GM18505 (cell line): ENCODE results near the gene SEC14L5.

Experiments
- ATAC-seq: cut with Tn5 transposase; IDR thresholded peaks from one replicate; pipeline ENCODE4 v1.9.1; 2021; ENCODE audit not compliant: unreplicated experiment
- POLR2A ChIP-seq: IDR thresholded peaks from 4 replicates; pipeline ENCODE4 v1.6.1; 2011; ENCODE audit warnings: borderline replicate concordance; ENCODE audit not compliant: insufficient read depth, insufficient read length; ENCODE audit errors: extremely low read depth

Gene SEC14L5

DNA sequence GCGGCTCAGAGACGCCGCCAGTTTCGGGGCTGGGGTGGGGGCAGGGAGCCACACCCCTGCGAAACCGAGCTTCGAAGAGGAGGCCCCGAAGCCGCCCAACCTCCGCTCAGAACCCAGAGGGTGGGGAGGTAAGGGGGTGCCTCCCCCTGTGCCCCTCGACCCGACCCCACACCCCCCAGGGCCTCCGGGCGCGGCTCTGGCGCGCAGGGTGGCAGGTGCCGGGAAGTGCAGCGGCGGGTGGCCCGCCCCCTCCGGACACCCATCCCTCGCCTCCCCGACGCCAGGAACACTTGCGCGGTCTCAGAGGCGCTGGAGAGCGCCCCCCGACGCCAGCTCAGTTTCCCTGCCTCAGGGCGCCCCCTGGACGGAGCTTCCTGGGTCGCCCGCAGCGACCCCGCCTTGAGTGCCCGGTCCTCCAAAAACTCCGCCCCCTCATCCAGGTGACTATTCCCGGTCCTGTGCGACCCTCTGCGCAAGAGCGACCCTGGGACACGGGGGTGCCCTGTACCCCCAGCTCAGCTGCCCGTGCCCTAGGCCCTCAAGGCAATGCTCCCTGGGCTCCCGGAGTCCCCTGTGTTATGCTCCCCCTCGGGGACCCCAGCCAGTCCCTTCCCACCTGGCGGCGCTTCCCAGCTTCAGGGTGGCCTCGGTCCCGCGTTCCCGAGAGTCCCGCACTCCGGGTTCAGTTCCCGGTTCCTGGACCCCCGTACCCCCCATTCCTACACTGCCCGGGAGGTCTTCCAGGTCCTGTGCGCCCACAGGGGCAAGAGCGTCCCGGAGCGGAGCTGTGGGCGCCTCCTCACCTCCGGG, 21.7 kb upstream of the SEC14L5 start:
- no peak for ATAC-seq

GRCh38 chr16:4936991-4937781, 20.9 kb upstream of the SEC14L5 start, which contains the start of gene PPL:
TSS of gene PPL (minus strand) at chr16:4937148. CDS start at chr16:4937045, 103 bp downstream.
- no peak for ATAC-seq

More for the DNA sequence above, 21.7 kb upstream of the SEC14L5 start:
- TF ChIP-seq POLR2A: no peak

DNA sequence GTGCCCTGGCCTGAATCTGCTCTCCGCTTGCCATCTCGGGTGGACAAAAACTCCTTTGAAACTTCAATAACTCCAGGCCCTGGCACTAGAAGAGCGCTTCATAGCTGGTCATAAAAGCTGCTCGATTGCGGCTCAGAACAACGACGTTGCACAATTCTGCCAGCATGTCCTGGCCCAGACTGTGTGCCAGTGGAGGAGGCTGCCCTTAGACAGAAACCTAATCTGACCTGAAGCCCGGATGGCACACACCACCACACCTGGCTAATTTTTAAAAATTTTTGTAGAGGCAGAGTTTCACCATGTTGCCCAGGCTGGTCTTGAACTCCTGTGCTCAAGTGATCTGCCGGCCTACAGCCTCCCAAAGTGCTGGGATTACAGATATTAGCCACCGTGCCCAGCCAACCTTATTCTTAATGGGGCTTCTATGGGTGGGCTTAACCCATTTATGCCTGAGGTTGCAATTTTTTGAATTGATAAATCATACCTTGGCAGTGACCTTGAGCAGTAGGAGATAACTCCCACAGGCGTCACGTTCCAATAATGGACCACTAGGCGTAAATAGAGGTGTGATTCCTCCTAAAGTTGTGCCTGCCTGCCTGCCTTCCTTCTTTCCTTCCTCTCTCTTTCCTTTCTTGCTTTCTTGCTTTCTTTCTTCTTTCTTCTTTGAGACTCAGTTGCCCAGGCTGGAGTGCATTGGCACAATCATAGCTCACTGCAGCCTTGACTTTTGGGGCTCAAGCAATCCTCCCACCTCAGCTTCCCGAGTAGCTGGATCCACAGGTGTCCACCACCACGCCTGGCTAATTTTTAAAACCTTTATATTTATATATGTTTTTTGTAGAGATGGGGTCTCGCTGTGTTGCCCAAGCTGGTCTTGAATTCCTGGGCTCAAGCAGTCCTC, 20.1 kb upstream of the SEC14L5 start:
- ATAC-seq: no peak
- TF ChIP-seq POLR2A: no peak

More at GRCh38 chr16:4936991-4937781, 20.9 kb upstream of the SEC14L5 start, which contains the start of gene PPL:
- no peak for TF ChIP-seq POLR2A

- TF ChIP-seq POLR2A: no peak
- ATAC-seq: no peak
Measured at GRCh38 chr16:4938683-4939030, 19.5 kb upstream of the SEC14L5 start.

DNA sequence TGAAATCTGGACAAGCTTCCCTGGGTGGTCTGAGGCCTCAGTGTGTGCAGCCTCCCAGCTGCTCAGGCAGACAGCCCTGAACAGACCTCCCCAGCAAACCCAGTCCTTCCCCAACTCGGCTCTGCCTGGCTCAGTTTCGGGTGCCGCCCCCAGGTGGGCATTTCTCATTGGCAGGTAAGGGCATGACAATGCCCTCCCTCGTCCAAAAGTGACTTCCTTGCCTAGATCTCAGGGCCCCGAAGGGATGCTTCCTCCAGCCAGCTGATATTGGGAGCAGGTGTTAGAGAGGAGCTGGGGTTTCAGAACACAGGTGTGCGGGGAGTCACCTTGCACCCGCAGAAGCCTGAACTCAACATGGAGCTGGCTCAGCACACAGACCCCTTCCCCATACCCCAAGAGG, 17.4 kb upstream of the SEC14L5 start:
- ATAC-seq: no peak
- no peak for TF ChIP-seq POLR2A

- no peak for TF ChIP-seq POLR2A
- ATAC-seq: no peak
Measured at GRCh38 chr16:4942481-4942880, 15.6 kb upstream of the SEC14L5 start.

DNA sequence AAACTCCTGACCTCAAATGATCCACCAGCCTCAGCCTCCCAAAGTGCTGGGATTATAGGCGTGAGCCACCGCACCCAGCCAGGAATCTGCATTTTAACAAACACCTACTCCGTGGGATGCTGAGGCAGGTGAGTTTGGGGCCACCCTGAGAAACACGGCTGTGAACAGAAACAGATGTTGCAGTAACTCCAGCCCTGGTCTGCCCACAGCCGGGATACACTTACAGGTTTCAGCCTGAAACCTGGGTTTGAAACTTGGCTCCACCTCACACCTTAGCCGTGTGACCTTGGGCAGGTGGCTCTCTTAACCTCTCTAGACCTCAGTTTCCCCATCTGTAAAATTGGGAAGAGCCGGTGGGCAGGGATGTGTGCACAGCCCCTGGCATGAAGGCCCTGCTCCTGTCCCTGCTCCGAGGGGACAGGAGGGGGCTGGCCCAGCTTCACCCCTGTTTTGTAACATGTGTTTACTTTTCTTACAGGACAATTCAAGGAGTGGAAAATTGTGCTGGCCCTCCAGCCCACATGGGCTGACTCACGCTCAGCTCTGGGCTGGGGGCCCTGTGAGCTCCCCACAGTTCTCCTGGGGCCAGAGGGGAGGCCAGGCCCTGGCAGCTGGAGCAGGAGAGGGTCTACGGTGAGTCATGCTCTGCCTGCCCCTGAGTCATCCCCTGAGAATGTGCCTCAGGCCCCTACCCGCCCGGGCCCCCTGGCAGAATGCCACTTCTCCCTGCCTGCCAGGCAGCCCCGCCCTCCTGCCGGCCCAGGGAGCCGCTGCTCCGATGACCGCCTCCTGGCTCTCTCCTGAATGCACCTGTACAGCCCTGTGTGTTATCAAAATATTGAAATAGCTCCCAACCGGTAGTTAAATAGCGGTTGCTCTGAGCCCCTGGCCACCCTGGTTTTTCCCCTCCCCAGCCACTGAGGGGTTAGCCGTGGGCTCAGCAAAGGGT, 13.5 kb upstream of the SEC14L5 start:
- ATAC-seq: no peak
- TF ChIP-seq POLR2A: no peak

DNA sequence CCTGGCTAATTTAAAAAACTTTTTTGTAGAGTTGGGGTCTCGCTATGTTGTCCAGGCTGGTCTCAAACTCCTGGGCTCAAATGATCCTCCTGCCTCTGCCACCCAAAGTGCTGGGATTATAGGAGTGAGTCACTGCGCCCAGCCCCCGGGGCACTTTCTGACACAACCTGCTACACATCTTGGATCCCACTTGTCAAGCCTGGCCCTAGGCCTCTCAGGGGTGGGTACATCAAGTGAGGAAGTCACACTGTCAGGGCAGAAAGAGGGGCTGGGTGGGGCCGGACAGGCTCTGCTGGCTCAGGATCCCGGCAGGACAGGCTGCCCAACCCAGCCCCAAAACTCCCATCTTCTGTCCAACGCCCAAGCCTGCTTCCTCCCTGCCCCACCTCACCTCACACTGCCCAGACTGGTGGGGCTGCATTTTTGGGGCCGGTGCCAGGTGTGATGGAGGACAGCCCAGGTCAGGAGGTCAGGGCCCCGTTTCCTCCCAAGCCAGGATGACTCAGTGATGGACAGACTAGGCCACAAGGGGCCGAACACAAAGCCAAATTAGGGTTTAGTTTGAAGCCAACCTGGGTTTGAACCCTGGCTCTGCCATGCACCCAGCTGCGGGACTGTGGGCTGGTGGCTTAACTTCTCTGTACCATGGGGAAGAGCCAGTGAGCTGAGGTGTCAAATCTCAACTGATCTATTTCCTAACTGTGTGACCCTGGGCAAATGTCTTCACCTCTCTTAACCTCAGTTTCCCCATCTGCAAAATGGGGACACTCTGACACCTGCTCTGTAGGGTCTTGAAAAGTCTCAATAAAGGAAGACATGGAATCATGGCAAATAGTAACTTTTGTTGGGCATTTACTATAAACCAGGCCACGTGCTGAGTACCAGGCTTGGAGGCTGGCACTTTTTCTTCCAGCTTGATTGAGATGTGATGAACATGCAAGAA, 12.3 kb upstream of the SEC14L5 start:
- no peak for TF ChIP-seq POLR2A
- no peak for ATAC-seq

DNA sequence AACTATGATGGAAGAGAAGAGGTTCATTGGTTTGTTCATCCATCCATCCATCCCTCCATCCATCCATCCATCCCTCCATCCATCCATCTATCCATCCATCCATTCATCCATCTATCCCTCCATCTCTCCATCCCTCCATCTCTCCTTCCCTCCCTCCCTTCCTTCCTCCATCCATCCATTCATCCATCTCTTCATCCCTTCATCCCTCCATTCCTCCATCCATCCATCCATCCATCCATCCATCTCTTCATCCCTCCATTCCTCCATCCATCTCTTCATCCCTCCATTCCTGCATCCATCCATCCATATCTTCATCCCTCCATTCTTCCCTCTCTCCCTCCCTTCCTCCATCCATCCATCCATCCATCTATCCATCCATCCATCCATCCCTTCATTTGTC, 11.2 kb upstream of the SEC14L5 start:
- ATAC-seq: no peak
- no peak for TF ChIP-seq POLR2A

DNA sequence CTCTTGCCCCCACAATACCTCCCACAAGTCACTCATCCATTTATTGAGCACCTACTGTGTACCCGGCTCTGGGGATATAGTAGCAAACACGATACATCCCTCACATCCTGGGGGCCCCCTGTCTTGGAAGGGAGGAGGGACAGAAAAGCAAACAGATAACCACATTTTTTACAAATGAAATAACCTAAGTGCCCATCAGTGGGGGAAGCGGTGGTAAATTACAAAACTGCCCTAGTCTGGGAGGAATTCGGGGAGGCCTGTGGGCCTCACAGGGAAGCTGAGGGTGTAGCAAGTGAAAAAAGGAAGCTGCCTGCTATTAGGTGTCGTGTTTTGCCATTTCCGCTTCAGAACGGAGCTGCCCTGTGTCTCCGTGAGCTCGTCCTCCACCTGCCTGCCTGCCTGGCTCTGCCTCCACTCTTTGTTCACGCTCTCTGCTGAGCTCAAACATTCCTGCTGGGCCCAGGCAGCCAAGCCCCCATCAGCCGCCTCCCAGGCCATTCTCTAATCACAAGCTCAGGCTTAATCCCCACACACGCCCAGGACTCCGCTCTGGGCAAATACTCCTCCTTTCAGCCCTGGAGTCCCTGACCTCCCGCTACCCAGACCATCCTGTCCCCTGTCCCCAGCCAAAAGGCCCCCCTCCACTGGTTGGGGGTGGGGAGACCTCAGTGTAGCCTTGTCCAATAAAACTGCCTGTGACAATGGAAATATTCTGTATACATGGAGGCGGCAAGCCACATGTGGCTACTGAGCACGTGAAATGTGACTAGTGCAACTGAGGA, 10.2 kb upstream of the SEC14L5 start:
- no peak for ATAC-seq
- TF ChIP-seq POLR2A: no peak

DNA sequence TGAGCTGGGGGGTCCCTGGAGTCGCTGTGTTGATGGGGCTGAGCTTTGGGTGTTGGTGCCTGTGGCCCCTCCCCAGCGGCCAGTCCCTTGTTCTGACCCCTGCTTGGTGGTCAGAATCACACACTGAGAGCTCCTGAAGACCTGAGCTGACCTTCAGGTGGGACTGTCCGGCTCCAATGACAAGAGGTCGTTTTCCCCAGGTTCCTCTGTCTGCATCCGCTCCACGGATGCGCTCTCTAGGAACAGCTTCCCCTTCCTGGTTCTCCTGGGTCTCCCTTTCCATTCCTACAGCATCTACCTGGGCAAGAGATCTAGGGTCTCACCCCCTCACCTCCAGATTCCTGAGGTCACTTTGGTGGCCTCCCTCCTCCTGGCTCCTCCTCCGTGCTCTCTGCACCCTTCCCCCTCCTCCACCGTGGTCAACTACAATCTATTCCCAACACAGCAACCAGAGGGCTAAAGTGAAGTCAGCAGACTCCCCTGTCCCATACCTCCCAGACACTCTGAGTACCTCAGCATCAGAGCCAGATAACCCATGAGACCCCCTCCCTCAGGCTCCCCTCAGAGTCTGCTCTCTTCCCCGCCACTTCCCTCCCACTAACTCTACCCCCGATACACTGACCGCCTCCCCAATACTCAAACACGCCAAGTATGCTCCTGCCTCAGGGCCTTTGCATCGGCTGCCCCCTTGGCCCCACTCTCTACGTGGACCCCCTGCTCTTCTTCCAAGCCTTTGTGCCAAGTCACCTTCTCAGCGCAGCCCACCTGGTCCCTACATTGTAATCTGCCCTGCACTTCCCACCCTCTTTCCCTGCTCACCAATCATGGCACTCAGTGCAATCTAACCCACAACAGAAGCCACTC, 9.0 kb upstream of the SEC14L5 start:
- no peak for ATAC-seq
- no peak for TF ChIP-seq POLR2A
